KBM-7 (cell line): ENCODE measurements around the gene MEIS1.

ENCODE experiments used
- DNase-seq: peaks from one replicate; pipeline ENCODE4 v3.0.0-alpha.2; 2015
- in situ Hi-C: fragments of 300-500 bp; cut with MboI; formaldehyde crosslinking; loops from 2 replicates; pipeline ENCODE4 v1.14.3; 2020; ENCODE audit warnings: low sequenced_read_pairs, low pct_unique_long_range_greater_than_20kb, mixed read lengths

MEIS1 gene

DNA sequence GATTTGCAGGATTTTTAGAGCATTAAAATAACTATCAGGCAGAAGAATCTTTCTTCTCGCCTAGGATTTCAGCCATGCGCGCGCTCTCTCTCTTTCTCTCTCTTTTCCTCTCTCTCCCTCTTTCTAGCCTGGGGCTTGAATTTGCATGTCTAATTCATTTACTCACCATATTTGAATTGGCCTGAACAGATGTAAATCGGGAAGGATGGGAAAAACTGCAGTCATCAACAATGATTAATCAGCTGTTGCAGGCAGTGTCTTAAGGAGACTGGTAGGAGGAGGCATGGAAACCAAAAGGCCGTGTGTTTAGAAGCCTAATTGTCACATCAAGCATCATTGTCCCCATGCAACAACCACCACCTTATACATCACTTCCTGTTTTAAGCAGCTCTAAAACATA lies 137.0 kb downstream of the MEIS1 start:
- in situ Hi-C loops = no loop called here
- peak; percentile 31 for DNase-seq

DNA sequence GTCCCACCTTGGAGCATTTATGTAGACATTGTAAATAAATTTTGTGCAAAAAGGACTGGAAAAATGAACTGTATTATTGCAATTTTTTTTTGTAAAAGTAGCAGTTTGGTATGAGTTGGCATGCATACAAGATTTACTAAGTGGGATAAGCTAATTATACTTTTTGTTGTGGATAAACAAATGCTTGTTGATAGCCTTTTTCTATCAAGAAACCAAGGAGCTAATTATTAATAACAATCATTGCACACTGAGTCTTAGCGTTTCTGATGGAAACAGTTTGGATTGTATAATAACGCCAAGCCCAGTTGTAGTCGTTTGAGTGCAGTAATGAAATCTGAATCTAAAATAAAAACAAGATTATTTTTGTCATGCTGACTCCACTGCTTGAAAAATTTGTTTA lies 137.5 kb downstream of the MEIS1 start:
- in situ Hi-C loops = no loop called here
- DNase-seq = no peak

DNA sequence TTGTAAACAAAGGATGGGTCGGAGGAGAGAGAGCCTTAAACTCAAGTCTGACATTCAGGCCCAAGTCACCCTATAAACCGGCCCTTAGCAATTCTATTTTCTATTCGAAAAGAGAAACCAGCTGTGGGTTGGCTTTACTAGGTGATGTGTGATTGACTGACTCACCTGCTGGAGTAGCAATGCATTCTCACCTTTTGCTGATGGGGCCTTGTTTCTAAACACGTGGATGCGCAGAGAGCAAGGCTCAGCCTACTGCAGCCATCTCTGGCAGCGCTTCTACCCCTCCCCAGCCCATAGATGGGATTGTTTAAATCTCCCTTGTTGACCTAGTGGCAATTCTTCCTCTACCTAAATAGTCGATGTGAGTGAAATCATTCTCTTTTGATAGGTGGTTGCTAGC lies 138.5 kb downstream of the MEIS1 start:
- no peak for DNase-seq
- in situ Hi-C loops = no loop called here

DNA sequence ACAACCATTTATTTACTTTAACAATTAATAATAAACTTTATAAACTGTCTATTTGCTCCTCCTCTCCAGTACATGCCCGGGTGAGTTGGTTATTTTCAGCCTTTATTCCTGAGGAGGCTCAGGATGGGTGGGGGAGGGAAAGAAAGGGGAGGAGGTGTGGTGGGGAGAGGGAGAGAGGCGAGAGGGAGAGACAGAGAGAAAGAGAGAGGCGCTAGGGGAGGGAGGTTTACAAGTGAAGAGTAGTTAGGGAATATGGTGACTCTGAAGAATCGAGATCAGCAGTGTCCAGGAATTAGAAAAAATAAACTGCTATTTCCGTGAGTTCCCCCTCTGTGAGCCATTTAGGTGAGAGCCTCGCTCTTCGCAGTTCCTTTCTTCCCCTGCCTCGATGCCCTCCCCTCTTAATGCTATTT lies 138.9 kb downstream of the MEIS1 start:
- in situ Hi-C loops = no loop called here
- no peak for DNase-seq

DNA sequence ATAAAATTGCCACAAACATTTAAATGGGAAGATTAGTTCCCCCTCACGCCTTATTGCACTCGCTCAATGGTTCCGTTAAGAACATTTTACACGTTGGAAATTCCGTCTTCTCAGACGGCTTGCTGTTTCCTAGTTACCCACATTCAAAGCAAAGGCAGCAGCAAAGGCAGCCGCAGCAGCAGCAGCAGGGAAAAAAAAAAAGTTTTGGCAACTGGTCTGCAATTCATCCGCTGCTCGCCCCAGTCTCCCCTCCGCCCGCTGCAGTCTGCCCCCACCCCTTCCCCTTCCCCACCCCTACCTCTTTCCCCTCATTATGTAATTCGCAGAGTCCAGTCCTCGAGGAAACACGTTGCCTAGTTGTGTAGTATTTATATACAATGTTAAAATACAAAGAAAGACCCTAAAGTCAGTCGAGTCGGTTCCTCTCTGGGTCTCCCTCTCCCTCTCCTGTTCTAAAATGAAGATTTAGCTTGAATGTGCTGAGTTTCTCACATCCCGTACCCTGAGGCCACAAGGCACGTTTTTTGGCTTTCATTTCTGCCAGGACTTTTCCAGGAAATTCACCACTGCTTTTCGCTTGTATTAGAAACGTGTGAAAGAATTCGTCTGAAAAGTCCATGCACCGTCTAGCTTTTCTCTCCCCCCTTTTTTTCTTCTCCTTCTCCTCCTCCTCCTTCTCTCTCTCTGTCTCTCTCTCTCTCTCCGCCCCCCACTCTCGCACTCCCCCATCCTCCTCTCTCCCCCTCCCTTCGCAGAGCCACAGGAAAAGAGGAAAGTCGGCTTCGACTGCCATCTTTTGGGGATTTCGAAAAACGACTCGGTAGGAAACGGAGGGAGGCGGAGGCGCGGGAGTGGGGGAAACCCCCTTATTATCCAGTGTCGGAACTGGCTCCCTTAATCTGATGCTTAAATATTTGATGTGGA lies 140.0 kb downstream of the MEIS1 start:
- DNase-seq = peak; percentile 85
- in situ Hi-C loops = no loop called here

DNA sequence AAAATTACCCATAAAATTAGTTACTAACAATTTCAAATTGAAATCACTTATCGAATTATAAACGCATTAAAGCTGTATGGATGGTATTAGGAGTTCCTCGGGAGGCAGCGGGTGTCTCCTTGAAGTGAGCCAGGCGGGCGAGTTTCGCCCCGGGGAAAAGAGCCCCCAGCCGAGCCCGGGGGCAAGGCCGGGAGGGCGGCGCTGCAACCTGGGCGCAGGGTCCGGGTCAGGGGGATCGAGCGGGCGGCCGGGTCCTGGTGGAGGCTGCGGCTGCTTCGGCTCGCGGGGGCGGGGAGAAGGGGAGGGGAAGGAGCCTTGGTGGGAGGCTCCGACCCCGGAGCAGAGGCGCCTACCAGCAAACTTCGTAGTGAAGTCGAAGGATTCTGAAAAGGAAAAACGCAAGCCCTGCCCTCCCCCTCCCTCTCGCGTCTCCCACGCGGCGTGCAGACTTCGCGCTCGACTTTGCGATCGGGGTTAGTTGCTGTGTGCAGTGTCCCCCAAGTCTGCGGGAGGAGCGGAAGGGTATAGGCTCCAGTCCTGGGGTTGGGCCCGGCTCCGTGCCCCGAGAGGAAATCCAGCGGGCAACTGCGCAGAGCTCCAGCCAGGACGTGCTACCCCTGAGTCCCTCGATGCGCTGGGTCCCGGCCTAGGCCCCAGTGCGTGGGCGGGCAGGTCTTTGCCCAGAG lies 140.8 kb downstream of the MEIS1 start:
- DNase-seq = no peak
- in situ Hi-C loops = no loop called here

DNA sequence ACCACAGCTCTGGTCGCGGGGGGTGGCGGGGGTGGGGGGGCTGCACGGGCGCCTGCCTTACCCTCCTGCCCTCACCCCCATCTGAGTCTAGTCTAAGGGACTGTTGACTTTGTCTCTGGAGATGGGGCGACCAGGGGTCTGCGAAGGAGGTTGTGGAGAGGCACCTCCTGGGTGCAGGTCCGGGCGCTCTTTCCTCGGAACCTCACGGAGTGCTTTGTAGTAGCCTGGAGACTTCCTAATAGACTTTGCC lies 141.3 kb downstream of the MEIS1 start:
- in situ Hi-C loops = no loop called here

DNA sequence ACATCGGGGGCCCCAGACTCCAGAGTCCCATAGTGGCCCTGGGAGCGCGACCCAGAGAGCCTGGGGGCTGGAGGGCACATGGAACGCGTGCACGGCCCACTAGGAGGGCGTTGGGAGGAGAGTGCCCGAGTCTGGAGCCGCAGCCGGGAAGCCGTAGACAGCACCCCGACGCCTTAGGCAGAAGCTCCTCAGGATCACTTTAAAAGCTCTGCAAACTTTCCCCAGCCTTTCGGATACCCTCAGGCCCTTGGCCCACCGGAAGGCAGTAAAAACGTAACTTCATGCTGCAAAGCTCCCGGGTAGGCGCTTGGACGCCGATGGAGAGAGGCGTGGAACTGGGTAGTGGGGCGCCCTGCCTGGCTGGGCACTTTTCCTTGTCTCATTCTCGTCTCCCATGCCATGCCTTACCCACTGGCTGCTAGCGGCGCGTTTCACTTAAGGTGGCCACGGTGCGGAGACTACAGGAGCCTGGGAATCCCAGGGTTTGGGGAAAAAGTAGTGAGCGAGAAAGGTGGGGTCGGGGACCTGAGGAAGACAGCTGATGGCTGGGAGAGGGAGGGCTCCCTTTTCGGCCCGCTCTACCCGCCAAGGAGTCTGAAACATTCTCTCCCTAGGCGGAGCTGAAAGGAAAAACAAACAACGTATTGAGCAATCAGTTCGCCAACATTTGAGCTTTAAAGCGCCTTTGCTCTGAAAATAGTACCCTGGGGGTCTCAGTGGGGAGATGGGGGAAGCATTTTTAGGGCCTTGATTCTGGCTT lies 141.8 kb downstream of the MEIS1 start:
- no peak for DNase-seq
- in situ Hi-C loops = no loop called here

More for the DNA sequence above, 141.3 kb downstream of the MEIS1 start:
- DNase-seq = no peak

DNA sequence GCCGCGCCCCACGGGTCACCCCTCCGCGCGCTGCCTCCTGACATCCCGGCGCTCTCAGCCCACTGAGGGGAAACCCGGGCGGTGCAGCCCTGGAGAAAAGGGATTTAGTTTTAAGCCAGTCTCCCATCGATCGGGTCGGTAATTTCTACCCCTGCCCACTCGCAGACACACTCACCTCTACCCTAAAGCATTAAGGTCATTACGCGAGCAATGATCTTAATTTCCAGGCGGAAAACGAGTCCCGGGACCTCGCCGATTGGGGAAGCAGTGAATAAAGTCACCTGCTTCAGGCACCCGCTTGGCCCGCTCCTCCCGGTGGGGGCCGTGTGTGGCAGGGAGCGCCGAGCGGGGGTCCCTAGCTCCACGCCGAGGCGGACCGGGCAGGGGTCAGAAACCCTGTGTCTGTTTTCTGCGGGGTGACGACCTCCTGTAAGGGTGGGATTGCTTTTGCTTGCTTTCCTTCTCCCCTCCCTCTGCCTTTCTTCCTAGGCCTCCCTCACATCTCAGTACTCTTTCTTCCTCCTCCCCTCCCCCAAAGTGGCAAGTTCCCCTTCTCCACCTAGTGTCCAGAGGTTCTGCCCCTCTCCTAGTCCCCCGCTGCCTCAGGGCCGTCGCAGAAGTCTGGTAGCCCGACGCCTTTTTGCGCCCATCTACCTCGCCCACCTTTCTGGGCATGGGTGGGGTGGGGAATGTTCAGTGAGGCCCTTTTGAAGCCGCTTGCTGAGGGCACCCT lies 142.6 kb downstream of the MEIS1 start:
- in situ Hi-C loops = no loop called here
- DNase-seq = no peak

DNA sequence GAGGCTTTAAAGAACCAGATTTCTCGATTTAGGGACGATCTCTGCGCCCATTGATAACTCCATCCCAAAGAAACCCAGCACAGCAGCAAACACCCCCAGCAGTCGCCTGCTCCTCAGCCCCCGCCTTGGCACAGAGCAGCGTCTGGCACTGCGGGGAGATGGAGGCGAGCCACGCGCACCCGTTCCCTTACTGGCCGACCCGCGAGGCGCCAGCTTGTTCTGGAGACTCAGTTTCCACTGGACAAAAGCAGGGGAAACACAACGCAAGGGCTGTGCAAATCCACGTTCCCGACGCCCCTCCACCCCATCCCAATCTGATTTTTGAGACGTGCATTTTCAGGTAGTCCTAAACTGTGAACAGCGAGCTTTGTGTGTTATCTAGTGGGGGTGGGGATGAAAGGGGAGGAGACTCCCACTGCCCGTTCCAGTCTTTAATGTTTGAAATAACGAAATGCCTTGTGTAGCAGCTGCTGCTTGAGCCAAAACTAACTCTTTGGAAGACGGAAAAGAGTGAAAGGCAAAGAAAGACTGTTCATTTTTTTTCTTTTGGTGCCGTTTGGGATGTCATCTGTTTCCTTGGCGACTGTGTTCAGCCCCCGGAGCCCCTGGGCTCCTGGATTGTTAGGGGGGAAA lies 143.2 kb downstream of the MEIS1 start:
- in situ Hi-C loops = no loop called here
- no peak for DNase-seq

DNA sequence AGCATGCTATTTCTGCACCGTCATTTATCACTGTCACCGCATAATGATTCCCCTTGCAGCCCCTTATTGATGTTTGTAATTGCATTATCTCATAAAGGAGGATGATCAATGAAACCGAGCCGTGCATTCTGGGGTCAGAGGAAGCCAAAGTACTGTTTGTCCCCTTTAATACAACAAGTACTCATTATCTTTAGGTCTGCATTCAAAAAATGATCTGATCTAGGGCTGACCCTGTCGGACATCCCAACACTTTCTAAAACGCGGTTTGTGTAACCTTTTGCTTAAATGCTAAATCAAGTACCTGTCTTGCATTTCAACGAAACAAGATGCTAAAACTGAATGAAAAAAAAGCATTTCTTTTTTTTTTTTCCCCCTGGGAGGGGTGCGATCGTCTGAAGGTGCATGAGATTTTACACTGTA lies 143.8 kb downstream of the MEIS1 start:
- in situ Hi-C loops = no loop called here
- no peak for DNase-seq

DNA sequence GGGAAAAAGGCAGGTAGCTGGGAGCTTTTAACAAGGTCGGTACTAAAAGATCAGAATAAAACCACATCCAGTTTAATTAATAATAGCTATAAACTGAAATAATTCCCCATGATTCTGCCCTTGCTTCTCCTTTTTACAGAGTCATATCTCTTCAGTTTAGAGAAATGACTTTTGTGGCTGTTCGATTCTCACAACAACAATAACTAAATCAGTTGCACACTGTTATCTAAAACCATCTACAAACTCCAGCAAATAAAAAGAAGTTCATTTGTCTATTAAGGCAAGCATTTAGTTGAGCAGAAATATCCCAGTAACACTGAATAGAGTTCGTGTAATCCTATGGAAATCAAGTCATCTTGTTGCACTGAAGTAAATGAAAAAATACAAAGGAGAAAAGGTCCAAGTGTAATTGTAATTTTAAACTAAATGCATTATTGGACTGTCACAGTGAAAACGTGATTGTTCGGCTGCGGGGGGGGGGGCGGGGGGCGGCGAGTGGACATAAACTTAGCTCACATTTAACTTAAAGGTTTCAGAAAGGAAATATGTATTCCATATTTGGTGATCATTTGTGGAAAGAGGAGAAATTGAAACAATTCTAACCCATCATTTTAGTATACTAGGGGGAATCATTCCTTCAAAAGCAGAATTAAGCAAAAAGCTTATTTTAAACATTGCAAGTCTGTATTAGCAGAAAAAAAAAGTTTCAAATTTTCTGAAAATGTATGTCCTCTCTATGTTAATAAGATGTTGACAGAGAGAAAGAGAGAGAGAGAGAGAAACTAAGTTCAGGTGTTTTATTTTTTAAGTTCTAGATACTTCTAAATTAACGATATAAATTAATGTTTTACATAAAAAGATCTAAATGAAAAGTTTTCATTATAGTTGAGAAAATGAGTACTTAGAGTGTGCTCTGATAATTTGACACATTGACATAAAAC lies 144.5 kb downstream of the MEIS1 start:
- no peak for DNase-seq
- in situ Hi-C loops = loop anchor here (10.0 kb wide), 1 partner anchor 145 kb away; the partner anchor contains the start of gene MEIS1

DNA sequence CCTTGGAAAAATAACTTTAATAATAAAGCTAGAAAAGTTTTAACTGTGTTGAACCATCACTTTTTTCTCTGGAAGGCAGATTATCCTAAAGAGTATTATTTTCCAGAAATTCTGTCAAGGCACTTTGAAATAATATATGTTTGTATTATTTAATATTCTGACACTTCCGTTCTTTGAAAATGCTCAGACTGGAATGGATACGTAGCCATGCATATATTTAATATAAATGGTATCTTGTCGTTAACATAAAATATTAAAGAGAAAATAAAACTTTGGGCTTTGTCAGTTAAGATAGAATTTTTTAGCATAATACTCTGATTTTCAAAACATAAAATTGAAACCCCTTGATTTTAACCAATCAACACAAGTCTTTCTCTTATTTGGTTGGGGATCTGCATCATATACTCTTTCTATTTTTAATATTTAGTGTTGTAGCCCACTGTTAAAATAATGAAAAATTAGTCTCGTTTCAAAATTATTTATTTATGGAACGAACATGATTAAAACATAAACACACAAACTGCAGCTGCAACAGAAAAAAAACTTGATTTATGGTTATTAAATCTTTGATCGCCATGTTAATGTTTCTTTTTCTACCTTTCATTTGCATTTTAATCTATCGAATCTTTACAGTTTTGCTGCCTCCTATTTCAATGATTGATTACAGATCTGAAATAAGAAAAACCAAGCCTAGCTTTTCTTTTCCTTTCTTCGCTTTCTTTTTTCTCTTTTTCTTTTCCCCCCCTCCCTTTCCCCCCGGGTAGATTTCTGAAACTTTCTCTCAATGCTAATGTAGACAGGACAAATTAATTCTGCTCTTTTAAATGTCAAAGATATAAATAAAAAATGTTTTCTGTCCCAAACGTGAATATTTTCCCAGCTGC lies 145.5 kb downstream of the MEIS1 start:
- in situ Hi-C loops = loop anchor here (10.0 kb wide), 1 partner anchor 146 kb away; the partner anchor contains the start of gene MEIS1
- no peak for DNase-seq

DNA sequence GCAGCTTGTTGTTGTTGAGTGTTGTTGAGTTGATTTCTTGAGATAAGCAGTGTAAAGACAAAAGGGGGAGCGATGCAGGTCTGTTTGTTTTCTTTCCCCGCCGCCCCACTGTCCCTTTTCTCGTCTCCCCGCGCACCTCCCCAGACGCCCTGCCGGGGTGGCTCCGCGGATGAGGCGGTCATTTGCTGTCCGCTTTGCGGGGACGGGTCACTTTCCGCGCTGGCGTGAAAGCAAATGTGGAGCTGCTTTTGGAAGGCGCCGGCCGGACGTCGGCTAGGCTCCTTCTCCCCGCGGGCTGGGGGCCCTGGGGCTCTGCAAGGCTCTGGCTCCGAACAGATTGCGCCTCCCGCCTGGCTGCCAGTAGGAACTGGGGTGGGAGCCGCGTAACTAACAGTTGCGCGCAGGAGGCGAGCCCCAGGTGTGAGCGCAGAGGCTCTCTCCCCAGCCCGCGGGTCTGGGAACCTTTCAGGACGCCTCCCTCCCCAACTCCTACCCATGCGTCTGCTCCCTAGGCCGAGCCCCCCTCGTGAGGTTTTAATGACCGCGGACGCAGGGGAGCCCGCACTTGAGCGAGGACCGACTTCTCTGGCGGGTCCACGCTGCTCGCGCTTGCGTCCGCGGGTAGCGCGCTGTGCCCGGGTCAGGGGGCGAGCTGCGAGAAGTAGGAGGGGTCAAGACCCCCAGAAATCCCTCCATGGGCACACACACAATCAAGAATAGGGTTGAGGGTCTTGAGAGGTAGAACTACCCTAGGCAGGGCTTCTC lies 146.6 kb downstream of the MEIS1 start:
- in situ Hi-C loops = loop anchor here (10.0 kb wide), 1 partner anchor 147 kb away; the partner anchor contains the start of gene MEIS1

DNA sequence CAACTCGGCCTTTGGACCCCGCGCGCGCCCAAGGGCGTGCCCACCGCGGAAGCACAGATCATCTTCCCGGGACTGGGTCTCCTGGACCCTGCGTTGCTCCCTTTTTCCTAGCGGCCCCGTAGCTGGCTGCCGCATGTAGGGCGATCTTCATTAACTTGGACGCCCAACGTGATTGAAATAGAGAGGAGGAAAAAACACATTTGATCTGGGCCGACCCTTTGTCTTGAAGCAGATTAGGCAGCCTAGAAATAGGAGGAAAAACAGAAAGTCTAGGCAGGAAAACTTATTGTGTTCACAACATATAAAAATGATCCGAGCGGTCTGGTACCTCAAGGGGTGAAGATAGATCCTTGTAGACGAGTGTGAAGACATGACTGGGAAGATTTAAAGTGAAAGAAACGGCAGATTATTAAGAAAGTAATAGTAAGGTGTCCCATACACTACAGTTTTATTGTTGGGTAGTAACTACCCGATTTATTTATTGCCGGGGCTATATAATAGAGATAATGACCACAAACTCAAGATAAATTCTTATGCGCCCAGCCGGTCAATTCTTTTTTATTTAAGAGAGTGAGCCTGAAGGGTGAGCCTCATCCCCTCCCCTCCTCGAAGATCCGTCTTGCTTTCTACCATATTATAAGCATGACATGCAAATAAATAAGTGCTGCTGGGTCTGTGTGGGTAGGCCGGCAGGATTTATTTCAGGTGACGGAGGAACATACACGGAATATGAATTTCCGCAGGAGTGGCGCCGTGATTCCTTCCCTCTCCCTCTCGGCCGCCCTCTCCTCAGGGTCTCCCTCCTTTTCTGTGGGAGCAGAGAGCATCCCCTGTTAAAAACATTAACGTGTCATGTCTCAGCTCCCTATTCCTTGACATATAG lies 147.4 kb downstream of the MEIS1 start:
- in situ Hi-C loops = loop anchor here (10.0 kb wide), 1 partner anchor 148 kb away; the partner anchor contains the start of gene MEIS1
- DNase-seq = no peak

More for the DNA sequence above, 146.6 kb downstream of the MEIS1 start:
- DNase-seq = no peak
